IMR-90 (cell line): ENCODE measurements around the gene FSTL1.

Experiments
- BHLHE40 ChIP-seq: fragments of 150-350 bp; IDR thresholded peaks from 2 replicates; pipeline ENCODE4 v1.6.1; 2016; ENCODE audit warnings: mild to moderate bottlenecking, low read depth, low read length
- CEBPB ChIP-seq: IDR thresholded peaks from 2 replicates; pipeline ENCODE4 v1.6.1; 2012; ENCODE audit warnings: low read depth, low read length, improper control_type of control experiment
- CHD1 ChIP-seq: IDR thresholded peaks from 2 replicates; pipeline ENCODE4 v1.6.1; 2012; ENCODE audit warnings: low read depth, low read length, improper control_type of control experiment
- CTCF ChIP-seq: conservative IDR thresholded peaks from 2 replicates; pipeline ENCODE4 v1.5.1; 2012; ENCODE audit warnings: mild to moderate bottlenecking, low read depth, low read length, improper control_type of control experiment
- FOS ChIP-seq: fragments of 150-350 bp; IDR thresholded peaks from 2 replicates; pipeline ENCODE4 v1.6.1; 2016; ENCODE audit warnings: low read depth, low read length
- MAFK ChIP-seq: IDR thresholded peaks from 2 replicates; pipeline ENCODE4 v1.6.1; 2012; ENCODE audit warnings: low read depth, low read length, improper control_type of control experiment
- MAZ ChIP-seq: IDR thresholded peaks from 2 replicates; pipeline ENCODE4 v1.6.1; 2012; ENCODE audit warnings: low read depth, mild to moderate bottlenecking, low read length, improper control_type of control experiment, moderate library complexity, borderline replicate concordance
- MXI1 ChIP-seq: IDR thresholded peaks from 2 replicates; pipeline ENCODE4 v1.6.1; 2012; ENCODE audit warnings: low read depth, mild to moderate bottlenecking, low read length, moderate library complexity, borderline replicate concordance
- POLR2A ChIP-seq: IDR thresholded peaks from 2 replicates; pipeline ENCODE4 v1.6.1; 2012; ENCODE audit warnings: mild to moderate bottlenecking, low read depth, low read length
- RAD21 ChIP-seq: IDR thresholded peaks from 2 replicates; pipeline ENCODE4 v1.6.1; 2012; ENCODE audit warnings: low read length, improper control_type of control experiment
- RCOR1 ChIP-seq: IDR thresholded peaks from 2 replicates; pipeline ENCODE4 v1.6.1; 2012; ENCODE audit warnings: mild to moderate bottlenecking, low read length, improper control_type of control experiment; ENCODE audit not compliant: insufficient replicate concordance
- RFX5 ChIP-seq: IDR thresholded peaks from 2 replicates; pipeline ENCODE4 v1.8.0; 2012; ENCODE audit warnings: low read depth, mild to moderate bottlenecking, low read length, moderate library complexity
- SMC3 ChIP-seq: fragments of 150-350 bp; IDR thresholded peaks from 2 replicates; pipeline ENCODE4 v1.6.1; 2016; ENCODE audit warnings: low read depth, mild to moderate bottlenecking, antibody characterized with exemption, low read length, moderate library complexity
- TF ChIP-seq, protein P1 (sequence below): fragments of 150-350 bp; IDR thresholded peaks from 2 replicates; pipeline ENCODE4 v1.6.1; 2016; ENCODE audit warnings: low read depth, mild to moderate bottlenecking, low read length, moderate library complexity, borderline replicate concordance

GRCh38 chr3:120421926-120422325, 28.9 kb downstream of the FSTL1 start:
- TF ChIP-seq CTCF (no peak), MAZ (no peak), CEBPB (no peak), POLR2A (no peak), FOS (no peak), MAFK (no peak), MXI1 (no peak), RAD21 (no peak), CHD1 (no peak), RFX5 (no peak), SMC3 (no peak), RCOR1 (no peak), BHLHE40 (no peak)
- TF ChIP-seq, protein P1, sequence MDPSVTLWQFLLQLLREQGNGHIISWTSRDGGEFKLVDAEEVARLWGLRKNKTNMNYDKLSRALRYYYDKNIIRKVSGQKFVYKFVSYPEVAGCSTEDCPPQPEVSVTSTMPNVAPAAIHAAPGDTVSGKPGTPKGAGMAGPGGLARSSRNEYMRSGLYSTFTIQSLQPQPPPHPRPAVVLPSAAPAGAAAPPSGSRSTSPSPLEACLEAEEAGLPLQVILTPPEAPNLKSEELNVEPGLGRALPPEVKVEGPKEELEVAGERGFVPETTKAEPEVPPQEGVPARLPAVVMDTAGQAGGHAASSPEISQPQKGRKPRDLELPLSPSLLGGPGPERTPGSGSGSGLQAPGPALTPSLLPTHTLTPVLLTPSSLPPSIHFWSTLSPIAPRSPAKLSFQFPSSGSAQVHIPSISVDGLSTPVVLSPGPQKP: no peak
